Heart left ventricle (tissue), 16 donors: Measurements from ENCODE around the gene SLC12A4. TPM values are rescaled to one million over a fixed set of nuclear protein-coding genes. Genes with fewer than 3 reads are reported as not detected.
A peak's percentile ranks its signal among the peaks of the same experiment; 100 is the strongest.

Experiments
- ATAC-seq, 4 donors: fragments of 200-7000 bp; cut with Tn5 transposase; one replicate each; pipeline ENCODE4 v1.9.1; 2020 to 2022; ENCODE audit warnings: moderate library complexity in 4 of 4, mild to moderate bottlenecking in 3 of 4, moderate number of reproducible peaks in 1 of 4
- DNase-seq, 5 donors: peaks; one replicate each; pipeline ENCODE4 v3.0.0-alpha.2; 2020
- H3K27ac ChIP-seq, 12 donors: fragments of 200-600 bp; sonication (generic) in 4 of 12; one replicate each; pipeline versions ENCODE4 v1.5.0 to v1.8.0; 2016 to 2022; ENCODE audit warnings: mild to moderate bottlenecking in 2 of 12
- H3K27me3 ChIP-seq, 9 donors: fragments of 200-600 bp; sonication (generic) in 2 of 9; one replicate each; pipeline versions ENCODE4 v1.5.1 to v1.8.0; 2016 to 2022; ENCODE audit warnings: mild to moderate bottlenecking in 3 of 9
- H3K36me3 ChIP-seq, 9 donors: fragments of 200-600 bp; sonication (generic) in 2 of 9; one replicate each; pipeline versions ENCODE4 v1.5.0 to v1.8.0; 2018 to 2022; ENCODE audit warnings: mild to moderate bottlenecking in 2 of 9
- H3K4me1 ChIP-seq, 12 donors: fragments of 200-600 bp; sonication (generic) in 4 of 12; one replicate each; pipeline versions ENCODE4 v1.5.0 to v1.8.0; 2016 to 2022; ENCODE audit warnings: mild to moderate bottlenecking in 3 of 12
- H3K4me3 ChIP-seq, 12 donors: fragments of 200-600 bp; sonication (generic) in 4 of 12; one replicate each; pipeline versions ENCODE4 v1.5.0 to v1.8.0; 2017 to 2022; ENCODE audit warnings: mild to moderate bottlenecking in 9 of 12, moderate library complexity in 4 of 12
- H3K9me3 ChIP-seq, 12 donors: fragments of 200-600 bp; sonication (generic) in 4 of 12; one replicate each; pipeline versions ENCODE4 v1.5.0 to v1.8.0; 2016 to 2022; ENCODE audit warnings: mild to moderate bottlenecking in 1 of 12
- POLR2A ChIP-seq, 2 donors: fragments of 450-650 bp; IDR thresholded peaks; one replicate each; pipeline ENCODE4 v1.6.1; 2017; ENCODE audit warnings: antibody characterized with exemption in 2 of 2, mild to moderate bottlenecking in 2 of 2, moderate library complexity in 2 of 2
- WGBS, 4 donors: extraction: QIAGEN DNeasy Blood & Tissue Kit in 2 of 4; methylation state at CpG; one replicate each; pipeline versions ENCODE4 v1.1.5 to v1.1.7; 2013 to 2018; 5-methylcytosine and 5-hydroxymethylcytosine counted together
- intact Hi-C, 10 donors: fragments of 100-400 bp; cut with DNase I; formaldehyde crosslinking; loops; one replicate each; pipeline versions ENCODE4 v1.11.1 to v1.14.2; 2022
- polyA plus RNA-seq, 2 donors: library from polyadenylated mRNA; stranded (reverse); fragments of 200-250 nt; gene quantifications; one replicate each; pipeline ENCODE4 v1.2.3, GENCODE V29; 2013
- total RNA-seq, 9 donors: library from RNA; depleted of rRNA in 2 of 9; stranded (reverse); fragments of >200 nt in 2 of 9; fragmentation: NEBNext Ultra II Directional in 3 of 9; extraction: Animal tissue kit (Norgen Biotek cat#: 25700) in 3 of 9; gene quantifications; one replicate each; pipeline versions ENCODE4 v1.1.0 to v1.2.4, GENCODE V29; 2016 to 2023
- TF ChIP-seq, protein P1 (sequence below), 12 donors: fragments of 200-600 bp; sonication (generic) in 4 of 12; IDR thresholded peaks; one replicate each; pipeline versions ENCODE4 v1.5.0 to v1.8.0; 2018 to 2022; ENCODE audit warnings: antibody characterized with exemption in 12 of 12, mild to moderate bottlenecking in 5 of 12
- donor health status: ischemic (EF 13 %, LVEDD 7.1; RV severe dilation, severe dysfunction).
- donor health status: healthy with polysubstance abuse.
- donor health status: DM: no; HTN: yes; CAD: no.
- donor health status: DM: no; HTN: no; CAD: no.
- donor health status: ischemic (EF 25% LVEDD 6.9; RV normal size, moderate dysfunction).
- donor health status: ischemic (EF 25% LVEDD 5.7; RV mildly dilated, moderate dysfunction).
- donor health status: healthy.
- donor health status: DM: yes; HTN: yes; CAD: no.
- donor health status: ischemic (EF 35%, LVEDD 5.7; RV mildly dilated, moderate dysfunction).
- donor health status: nonischemic (EF 11% LVEDD 7.7; RV severe dilation, severe dysfunction).
- donor health status: DM: yes; HTN: yes; CAD: no.
- donor health status: PGD.
- donor health status: ischemic (EF 29% LVEDD 5.4; RV normal size, mild dysfunction).
- donor health status: nonischemic (EF 23%, LVEDD 6.1; RV moderate dilation, normal function).

The SLC12A4 gene
- total and polyA plus RNA-seq, 11 donors: 64.6 to 92.2 (median 85.9) TPM

DNA sequence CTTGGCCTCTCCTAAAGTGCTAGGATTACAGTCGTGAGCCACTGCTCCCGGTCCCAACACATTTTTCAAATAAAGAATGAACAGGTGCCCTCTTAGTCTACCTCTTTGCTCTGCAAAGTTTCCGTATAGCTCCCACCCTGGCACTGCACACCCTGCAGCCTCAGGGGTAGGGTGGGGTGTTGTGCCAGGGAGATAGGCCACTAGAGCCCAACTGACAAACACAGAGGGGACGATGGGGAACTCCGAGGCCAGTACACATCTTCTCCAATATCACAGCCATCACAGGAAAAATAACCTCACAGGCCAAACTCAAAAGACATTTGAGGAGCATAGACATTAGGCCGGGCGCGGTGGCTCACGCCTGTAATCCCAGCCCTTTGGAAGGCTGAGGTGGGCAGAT is 2.7 kb upstream of the SLC12A4 start:
- DNase-seq (no peak), ATAC-seq (no peak)
- no peaks in the 10 kb centered on the region for H3K9me3 ChIP-seq
- WGBS, 4 donors: 91 to 95% (median 94%) methylated on average over 9 of the region's 9 CpGs
- no peaks in the 10 kb centered on the region for H3K27me3 ChIP-seq
- intact Hi-C loops: no loop called here
- TF ChIP-seq, protein P1, sequence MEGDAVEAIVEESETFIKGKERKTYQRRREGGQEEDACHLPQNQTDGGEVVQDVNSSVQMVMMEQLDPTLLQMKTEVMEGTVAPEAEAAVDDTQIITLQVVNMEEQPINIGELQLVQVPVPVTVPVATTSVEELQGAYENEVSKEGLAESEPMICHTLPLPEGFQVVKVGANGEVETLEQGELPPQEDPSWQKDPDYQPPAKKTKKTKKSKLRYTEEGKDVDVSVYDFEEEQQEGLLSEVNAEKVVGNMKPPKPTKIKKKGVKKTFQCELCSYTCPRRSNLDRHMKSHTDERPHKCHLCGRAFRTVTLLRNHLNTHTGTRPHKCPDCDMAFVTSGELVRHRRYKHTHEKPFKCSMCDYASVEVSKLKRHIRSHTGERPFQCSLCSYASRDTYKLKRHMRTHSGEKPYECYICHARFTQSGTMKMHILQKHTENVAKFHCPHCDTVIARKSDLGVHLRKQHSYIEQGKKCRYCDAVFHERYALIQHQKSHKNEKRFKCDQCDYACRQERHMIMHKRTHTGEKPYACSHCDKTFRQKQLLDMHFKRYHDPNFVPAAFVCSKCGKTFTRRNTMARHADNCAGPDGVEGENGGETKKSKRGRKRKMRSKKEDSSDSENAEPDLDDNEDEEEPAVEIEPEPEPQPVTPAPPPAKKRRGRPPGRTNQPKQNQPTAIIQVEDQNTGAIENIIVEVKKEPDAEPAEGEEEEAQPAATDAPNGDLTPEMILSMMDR (IDR thresholded peaks at IDR 0.05): no peak
- no peak for TF ChIP-seq POLR2A (IDR thresholded peaks at IDR 0.05)
- H3K4me3 ChIP-seq: no peak overlapping the region
- peaks cover 0 to 4% (median 0%) of the 10 kb centered on the region in 9 donors for H3K36me3 ChIP-seq
- H3K27ac ChIP-seq: no peak overlapping the region
- peaks cover 7 to 24% (median 17%) of the 10 kb centered on the region in 12 donors for H3K4me1 ChIP-seq

DNA sequence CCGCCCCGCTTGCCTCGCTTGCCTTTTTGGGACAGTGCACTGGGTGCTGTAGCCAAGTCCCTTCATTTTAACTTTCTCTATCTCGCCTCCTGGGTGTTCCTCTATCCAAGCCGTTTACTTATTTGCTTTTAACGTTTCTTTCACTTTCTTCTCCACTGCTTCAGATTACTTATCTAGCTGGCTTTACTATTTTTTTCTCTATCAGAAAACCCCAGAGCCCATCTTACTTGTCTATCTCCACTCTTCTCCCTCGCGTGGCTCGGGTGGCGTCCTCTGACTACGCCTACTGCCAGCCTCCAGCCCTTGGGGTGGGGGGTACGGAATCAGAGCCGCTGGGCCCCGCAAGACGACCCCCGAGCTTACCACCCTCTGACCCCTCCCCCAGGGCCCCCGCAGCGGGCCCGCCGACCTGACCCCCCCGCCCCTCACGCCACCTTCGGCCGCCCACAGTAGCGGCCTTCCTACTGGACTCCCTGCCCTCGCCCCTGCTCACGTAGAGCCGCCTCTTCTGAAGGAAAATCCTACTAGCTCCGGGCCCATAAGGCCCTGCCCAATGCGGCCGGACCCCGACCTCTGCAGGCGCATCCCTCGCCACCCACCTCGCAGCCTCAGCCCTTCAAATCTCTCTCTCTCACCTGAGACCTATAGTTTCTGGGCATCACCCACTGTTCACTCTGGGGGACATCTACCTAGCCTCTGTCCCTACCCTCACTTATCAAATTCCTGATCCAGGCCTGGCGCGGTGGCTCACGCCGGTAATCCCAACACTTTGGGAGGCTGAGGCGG is 1.0 kb upstream of the SLC12A4 start:
- peak overlapping the region; percentile 95 to 100 (median 99) for H3K27ac ChIP-seq
- TF ChIP-seq, protein P1 (IDR thresholded peaks at IDR 0.05): no peak
- no peak for TF ChIP-seq POLR2A (IDR thresholded peaks at IDR 0.05)
- DNase-seq (no peak), ATAC-seq (no peak)
- peak overlapping the region; percentile 67 to 100 (median 91) for H3K4me3 ChIP-seq
- WGBS, 4 donors: 52 to 63% (median 55%) methylated on average over 40 of the region's 40 CpGs
- H3K27me3 ChIP-seq: no peaks in the 10 kb centered on the region
- H3K36me3 ChIP-seq: peaks cover 0 to 15% (median 0%) of the 10 kb centered on the region in 9 donors
- H3K9me3 ChIP-seq: no peaks in the 10 kb centered on the region
- peaks cover 13 to 41% (median 33%) of the 10 kb centered on the region in 12 donors for H3K4me1 ChIP-seq
- intact Hi-C loops: loop anchor here in 1 of 10 donors (10.0 kb wide), 1 partner anchor 265 kb away; the partner anchor contains the start of gene ESRP2

DNA sequence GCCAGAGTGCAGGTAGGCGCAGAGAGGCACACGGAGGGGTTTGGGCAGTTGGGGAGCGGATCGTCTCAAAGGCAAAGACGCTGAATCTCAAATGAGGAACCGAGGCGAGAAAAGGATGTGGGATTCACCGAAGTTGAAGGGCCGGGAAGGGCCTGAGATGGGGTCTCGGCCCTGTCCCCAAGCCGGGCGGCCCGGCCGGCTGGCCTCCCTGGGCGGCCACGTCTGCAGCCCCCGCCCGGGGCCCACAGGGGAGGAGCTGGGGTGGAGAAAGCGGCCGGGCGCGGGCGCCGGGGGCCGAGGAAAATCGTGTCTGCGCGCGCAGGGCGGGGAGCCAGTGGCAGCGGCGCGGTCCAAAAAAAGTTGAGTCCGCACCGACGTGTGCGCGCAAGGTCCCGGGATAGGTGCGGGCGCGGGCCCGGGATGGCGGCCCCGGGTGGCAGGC is 458 bp downstream of the SLC12A4 start:
- Histone ChIP-seq H3K27me3 (no peaks in the 10 kb centered on the region), H3K36me3 (peaks cover 0 to 20% (median 7%) of the 10 kb centered on the region in 9 donors), H3K4me1 (peaks cover 27 to 55% (median 48%) of the 10 kb centered on the region in 12 donors), H3K27ac (peak overlapping the region; percentile 95 to 100 (median 99)), H3K9me3 (no peaks in the 10 kb centered on the region), H3K4me3 (peak overlapping the region; percentile 67 to 100 (median 91))
- 0 to 1% (median 1%) methylated on average over 33 to 45 of the region's 45 CpGs for WGBS, 4 donors
- no peak for TF ChIP-seq POLR2A (IDR thresholded peaks at IDR 0.05)
- TF ChIP-seq, protein P1 (IDR thresholded peaks at IDR 0.05): no peak
- intact Hi-C loops: loop anchor here in 2 of 10 donors (1.0 to 10.0 kb wide), 2 partner anchors 33 to 267 kb away; partner anchors contain the start of gene ESRP2 (in 1 of the 2)
- peak in 2 of 4 donors; percentile 38 to 46 for ATAC-seq
- DNase-seq: peak in 4 of 5 donors; percentile 63 to 81 (median 68)
